GM12874 (cell line): Measurements from ENCODE around the gene DSG3.

Experiments used
- CTCF ChIP-seq: IDR thresholded peaks from 2 replicates; pipeline ENCODE4 v1.5.1; 2011; ENCODE audit warnings: low read depth, mild to moderate bottlenecking, control low read depth, low read length, moderate library complexity; ENCODE audit not compliant: insufficient read depth

The DSG3 gene

GRCh38 chr18:31409276-31409675 lies 38.3 kb upstream of the DSG3 start:
- TF ChIP-seq CTCF, result no peak

GRCh38 chr18:31410716-31411483 lies 36.6 kb upstream of the DSG3 start:
- no peak for TF ChIP-seq CTCF

- no peak for TF ChIP-seq CTCF
Observed at GRCh38 chr18:31413137-31413536, 34.4 kb upstream of the DSG3 start.

GRCh38 chr18:31417850-31418249 lies 29.7 kb upstream of the DSG3 start:
- TF ChIP-seq CTCF, result no peak

- no peak for TF ChIP-seq CTCF
Observed at GRCh38 chr18:31419457-31419932, 28.0 kb upstream of the DSG3 start.

GRCh38 chr18:31420032-31420431 lies 27.5 kb upstream of the DSG3 start:
- TF ChIP-seq CTCF, result no peak

- TF ChIP-seq CTCF, result no peak
Observed at GRCh38 chr18:31420524-31420923, 27.0 kb upstream of the DSG3 start.
